ENCODE data around the gene CTAGE1. TPM values are rescaled to one million over a fixed set of nuclear protein-coding genes. Genes with fewer than 3 reads are reported as not detected.

CTAGE1 gene
- total and polyA plus RNA-seq, 10 of the 15 experiments (the other 5 are each of a cell fraction or from before 2014, with no cell fraction given), result 0.01 TPM; not detected in 9

Other genes with a start within 250 kb of the CTAGE1 start
- not detected in 2 replicates for gene GATA6, start 248.3 kb downstream of the CTAGE1 start, total RNA-seq (2014; rRNA removed)
- gene GATA6, start 248.3 kb downstream of the CTAGE1 start, total RNA-seq (2014; rRNA removed; fragmentation: Illumina TruSeq; extraction: Trizol), result not detected in 2 replicates
- 0.05 TPM in 2 replicates for gene GATA6, start 248.3 kb downstream of the CTAGE1 start, total RNA-seq (2021)
- gene GATA6, start 248.3 kb downstream of the CTAGE1 start, polyA plus RNA-seq (2011; rRNA removed), result not detected in 2 replicates
- not detected in 2 replicates for gene GATA6, start 248.3 kb downstream of the CTAGE1 start, polyA plus RNA-seq (2014; fragmentation: Illumina TruSeq; extraction: Trizol)
- gene GATA6, start 248.3 kb downstream of the CTAGE1 start, polyA plus RNA-seq (2014; fragmentation: Nextera tagmentation; extraction: Ambion mirVana), result not detected
- gene GATA6, start 248.3 kb downstream of the CTAGE1 start, polyA plus RNA-seq (2014; rRNA removed), result not detected in 2 replicates
- gene GATA6, start 248.3 kb downstream of the CTAGE1 start, polyA plus RNA-seq (2016; fragmentation: Nextera tagmentation; extraction: Ambion mirVana), result under 1 TPM in 1 of 2 experiments, not detected in 1; 0.04 TPM

Measured in GM12878 (cell line).